Stomach (tissue), 9 donors: Measurements from ENCODE around the gene GCNA. TPM values are rescaled to one million over a fixed set of nuclear protein-coding genes. Genes with fewer than 3 reads are reported as not detected.
A peak's percentile ranks its signal among the peaks of the same experiment; 100 is the strongest.

Experiments
- DNase-seq, 2 donors: peaks; one replicate each; pipeline versions ENCODE4 v3.0.0 to v3.0.0-alpha.2; 2013 to 2019
- H3K27ac ChIP-seq, 5 donors: fragments of 200-600 bp in 4 of 5; sonication (generic) in 4 of 5; one replicate each; pipeline ENCODE4 v1.5.1; 2013 to 2019; ENCODE audit warnings: mild to moderate bottlenecking in 1 of 5, moderate library complexity in 1 of 5
- H3K27me3 ChIP-seq, 3 donors: fragments of 200-600 bp; sonication (generic); one replicate each; pipeline ENCODE4 v1.5.1; 2017 to 2019; ENCODE audit warnings: mixed run types in 1 of 3
- H3K36me3 ChIP-seq, 4 donors: fragments of 200-600 bp; sonication (generic); 1 replicate in 3 of 4; 2 replicates in 1 of 4; pipeline ENCODE4 v1.5.1; 2016 to 2019
- H3K4me1 ChIP-seq, 4 donors: fragments of 200-600 bp; sonication (generic); one replicate each; pipeline ENCODE4 v1.5.1; 2016 to 2019
- H3K4me3 ChIP-seq, 4 donors: fragments of 200-600 bp; sonication (generic) in 3 of 4; one replicate each; pipeline ENCODE4 v1.5.1; 2016 to 2019; ENCODE audit warnings: mild to moderate bottlenecking in 1 of 4
- H3K9me3 ChIP-seq, 4 donors: fragments of 200-600 bp; sonication (generic); one replicate each; pipeline ENCODE4 v1.5.1; 2016 to 2019
- EP300 ChIP-seq: sonication (generic); formaldehyde crosslinking; IDR thresholded peaks from one replicate; pipeline ENCODE4 v1.6.1; 2017; ENCODE audit warnings: antibody characterized with exemption
- POLR2A ChIP-seq, 4 donors: fragments of 450-650 bp; IDR thresholded peaks; one replicate each; pipeline ENCODE4 v1.6.1; 2016; ENCODE audit warnings: antibody characterized with exemption in 4 of 4, control low read depth in 2 of 4, mild to moderate bottlenecking in 1 of 4, moderate library complexity in 1 of 4
- POLR2AphosphoS5 ChIP-seq, 3 donors: sonication (generic); formaldehyde crosslinking; IDR thresholded peaks; one replicate each; pipeline ENCODE4 v1.6.1; 2016; ENCODE audit warnings: antibody characterized with exemption in 3 of 3
- WGBS, 5 donors: extraction: QIAGEN DNeasy Blood & Tissue Kit in 3 of 5; methylation state at CpG; one replicate each; pipeline versions ENCODE4 v1.1.5 to v1.1.7; 2013 to 2018; 5-methylcytosine and 5-hydroxymethylcytosine counted together
- intact Hi-C: fragments of 100-400 bp; cut with DNase I; formaldehyde crosslinking; loops from one replicate; pipeline ENCODE4 v1.15.1; 2023; ENCODE audit warnings: low total_unique reads
- polyA plus RNA-seq, 3 donors: library from polyadenylated mRNA; stranded (reverse); fragments of 200-250 nt; gene quantifications; one replicate each; pipeline ENCODE4 v1.2.3, GENCODE V29; 2013
- total RNA-seq, 5 donors: library from RNA; depleted of rRNA; stranded (reverse); fragments of >200 nt; gene quantifications; one replicate each; pipeline versions ENCODE4 v1.1.0 to v1.2.3, GENCODE V29; 2014 to 2016
- TF ChIP-seq, protein P1 (sequence below), 7 experiments: fragments of 450-650 bp in 4 of 7; fragments of 200-600 bp in 3 of 7; sonication (generic) in 3 of 7; IDR thresholded peaks; one replicate each; pipeline ENCODE4 v1.5.1; 2016 to 2019; ENCODE audit warnings: antibody characterized with exemption in 7 of 7, control low read depth in 2 of 7, mild to moderate bottlenecking in 1 of 7
- donor health status: healthy with polysubstance abuse.
- donor health status: Bipolar disorder and iron deficiency.
- donor health status: healthy.

The GCNA gene
- total and polyA plus RNA-seq, 8 donors = 0.46 to 18.3 (median 2.0) TPM

DNA sequence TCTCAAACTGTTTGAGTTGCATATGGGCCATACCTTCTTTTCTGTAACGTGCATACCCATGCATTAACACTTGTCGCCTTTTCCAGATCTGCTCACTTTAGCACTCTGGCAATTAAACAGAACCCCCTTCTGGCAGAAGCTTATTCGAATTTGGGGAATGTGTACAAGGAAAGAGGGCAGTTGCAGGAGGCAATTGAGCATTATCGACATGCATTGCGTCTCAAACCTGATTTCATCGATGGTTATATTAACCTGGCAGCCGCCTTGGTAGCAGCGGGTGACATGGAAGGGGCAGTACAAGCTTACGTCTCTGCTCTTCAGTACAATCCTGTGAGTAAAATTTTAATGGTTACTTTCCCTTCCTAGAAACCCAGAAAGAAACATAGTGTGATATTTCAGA is 40.5 kb upstream of the GCNA start:
- Histone ChIP-seq H3K36me3 (peaks cover 0 to 7% (median 3%) of the 10 kb centered on the region in 4 donors), H3K4me1 (peaks cover 0 to 75% (median 38%) of the 10 kb centered on the region in 4 donors), H3K27ac (no peak overlapping the region), H3K27me3 (peaks cover 0 to 4% (median 0%) of the 10 kb centered on the region in 3 donors), H3K4me3 (peak overlapping the region in 2 of 4 donors; percentile 13 to 16), H3K9me3 (peaks cover 0 to 15% (median 5%) of the 10 kb centered on the region in 4 donors)
- TF ChIP-seq POLR2A (IDR thresholded peaks at IDR 0.05) = no peak
- no peak for TF ChIP-seq POLR2AphosphoS5 (IDR thresholded peaks at IDR 0.05)
- TF ChIP-seq, protein P1, sequence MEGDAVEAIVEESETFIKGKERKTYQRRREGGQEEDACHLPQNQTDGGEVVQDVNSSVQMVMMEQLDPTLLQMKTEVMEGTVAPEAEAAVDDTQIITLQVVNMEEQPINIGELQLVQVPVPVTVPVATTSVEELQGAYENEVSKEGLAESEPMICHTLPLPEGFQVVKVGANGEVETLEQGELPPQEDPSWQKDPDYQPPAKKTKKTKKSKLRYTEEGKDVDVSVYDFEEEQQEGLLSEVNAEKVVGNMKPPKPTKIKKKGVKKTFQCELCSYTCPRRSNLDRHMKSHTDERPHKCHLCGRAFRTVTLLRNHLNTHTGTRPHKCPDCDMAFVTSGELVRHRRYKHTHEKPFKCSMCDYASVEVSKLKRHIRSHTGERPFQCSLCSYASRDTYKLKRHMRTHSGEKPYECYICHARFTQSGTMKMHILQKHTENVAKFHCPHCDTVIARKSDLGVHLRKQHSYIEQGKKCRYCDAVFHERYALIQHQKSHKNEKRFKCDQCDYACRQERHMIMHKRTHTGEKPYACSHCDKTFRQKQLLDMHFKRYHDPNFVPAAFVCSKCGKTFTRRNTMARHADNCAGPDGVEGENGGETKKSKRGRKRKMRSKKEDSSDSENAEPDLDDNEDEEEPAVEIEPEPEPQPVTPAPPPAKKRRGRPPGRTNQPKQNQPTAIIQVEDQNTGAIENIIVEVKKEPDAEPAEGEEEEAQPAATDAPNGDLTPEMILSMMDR (IDR thresholded peaks at IDR 0.05) = no peak
- no peak for TF ChIP-seq EP300
- WGBS, 5 donors = 61 to 78% (median 68%) methylated on average over 9 of the region's 9 CpGs
- intact Hi-C loops = no loop called here
- no peak for DNase-seq

DNA sequence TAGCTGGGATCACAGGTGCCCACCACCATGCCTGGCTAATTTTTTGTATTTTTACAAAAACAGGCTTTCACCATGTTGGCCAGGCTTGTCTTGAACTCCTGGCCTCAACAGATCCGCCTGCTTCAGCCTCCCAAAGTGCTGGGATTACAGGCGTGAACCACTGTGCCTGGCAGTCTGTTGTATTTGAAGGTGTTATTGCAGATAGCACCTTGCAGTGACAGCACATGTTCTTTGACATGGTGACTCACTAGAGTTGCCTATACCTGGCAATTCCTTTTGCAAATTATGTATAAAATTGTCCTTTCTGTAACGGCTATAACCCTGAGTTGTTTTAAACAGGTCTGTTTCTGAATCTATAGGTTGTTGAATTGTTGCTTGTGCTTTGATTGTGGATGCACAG is 37.4 kb upstream of the GCNA start:
- intact Hi-C loops = no loop called here
- DNase-seq = no peak
- Histone ChIP-seq H3K27ac (peak overlapping the region in 4 of 5 donors; percentile 14 to 51 (median 39)), H3K4me1 (peaks cover 0 to 96% (median 48%) of the 10 kb centered on the region in 4 donors), H3K9me3 (no peaks in the 10 kb centered on the region), H3K27me3 (peaks cover 0 to 4% (median 0%) of the 10 kb centered on the region in 3 donors), H3K4me3 (peak overlapping the region in 2 of 4 donors; percentile 7 to 24), H3K36me3 (peaks cover 0 to 25% (median 10%) of the 10 kb centered on the region in 4 donors)
- 26 to 61% (median 54%) methylated on average over 2 to 3 of the region's 3 CpGs for WGBS, 5 donors
- TF ChIP-seq POLR2AphosphoS5 (IDR thresholded peaks at IDR 0.05) = no peak
- TF ChIP-seq, protein P1 (IDR thresholded peaks at IDR 0.05) = no peak
- no peak for TF ChIP-seq EP300
- TF ChIP-seq POLR2A (IDR thresholded peaks at IDR 0.05) = no peak

DNA sequence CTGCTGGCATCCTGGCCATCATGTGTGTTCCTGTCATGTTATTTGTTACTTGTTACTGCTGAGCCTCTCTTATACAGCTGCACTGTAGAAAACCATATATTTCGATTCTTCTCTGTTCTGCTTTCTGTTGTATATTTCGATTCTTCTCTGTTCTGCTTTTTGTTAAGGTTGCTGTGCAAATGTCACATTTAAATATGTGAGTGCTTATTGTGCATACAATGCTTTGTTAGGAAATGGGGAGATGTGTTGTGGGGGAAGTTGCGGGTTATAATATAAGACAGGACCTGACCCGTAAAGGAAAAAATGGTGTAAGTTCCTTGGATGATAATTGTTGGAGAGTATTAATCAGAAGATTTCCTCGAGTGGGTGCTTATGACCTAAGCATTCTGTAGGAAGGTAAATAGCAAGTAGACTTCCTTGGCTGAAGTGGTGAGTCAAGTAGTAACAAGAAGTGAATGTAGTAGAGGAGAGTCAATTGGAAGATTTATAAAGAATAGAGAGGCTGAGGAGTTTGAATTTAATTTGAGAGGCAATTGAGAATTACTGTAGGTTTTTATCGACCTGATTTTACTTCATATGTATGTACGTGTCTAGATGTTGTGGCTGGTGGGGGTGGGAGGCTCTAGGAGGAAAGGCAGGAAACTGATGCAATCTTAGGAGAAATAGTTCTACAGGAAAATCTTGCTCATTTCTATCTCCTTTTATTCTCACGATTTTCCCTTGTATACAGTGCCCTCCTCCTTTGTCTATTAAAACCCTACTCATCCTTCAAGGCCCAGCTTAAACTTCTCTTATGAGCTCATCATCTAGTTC is 36.8 kb upstream of the GCNA start:
- intact Hi-C loops = no loop called here
- Histone ChIP-seq H3K4me3 (peak overlapping the region in 1 of 4 donors; percentile 7), H3K36me3 (peaks cover 0 to 31% (median 14%) of the 10 kb centered on the region in 4 donors), H3K4me1 (peaks cover 0 to 90% (median 48%) of the 10 kb centered on the region in 4 donors), H3K27me3 (peaks cover 0 to 4% (median 0%) of the 10 kb centered on the region in 3 donors), H3K9me3 (no peaks in the 10 kb centered on the region), H3K27ac (peak overlapping the region in 4 of 5 donors; percentile 19 to 51 (median 39))
- 23 to 55% (median 41%) methylated on average over 8 of the region's 8 CpGs for WGBS, 5 donors
- TF ChIP-seq EP300 (no peak), POLR2A (IDR thresholded peaks at IDR 0.05) (no peak), POLR2AphosphoS5 (IDR thresholded peaks at IDR 0.05) (no peak)
- TF ChIP-seq, protein P1 (IDR thresholded peaks at IDR 0.05) = no peak
- DNase-seq = peak in 1 of 2 donors; percentile 4

DNA sequence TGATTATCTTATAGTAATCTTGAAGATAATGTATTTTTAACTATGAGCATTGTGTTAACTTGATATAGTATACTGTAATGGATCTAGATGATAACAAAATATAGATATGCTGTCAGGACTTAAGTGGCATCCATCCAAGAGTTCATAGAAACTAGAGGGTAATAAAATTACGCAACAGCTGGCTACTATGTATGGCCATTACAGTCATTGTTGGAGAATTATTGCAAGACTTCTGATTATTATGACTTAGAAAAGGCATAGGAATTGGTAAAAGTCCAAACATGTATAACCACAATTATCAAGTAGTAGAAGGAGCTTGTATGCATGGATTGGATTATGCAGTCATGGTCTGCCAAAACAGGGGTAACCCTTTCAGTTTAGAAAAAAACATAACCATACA is 35.8 kb upstream of the GCNA start:
- intact Hi-C loops = no loop called here
- H3K27ac ChIP-seq = peak overlapping the region in 3 of 5 donors; percentile 2 to 51 (median 33)
- WGBS, 5 donors = 47 to 60% (median 54%) methylated on average over 1 of the region's 1 CpG
- no peak for DNase-seq
- peaks cover 7 to 41% (median 24%) of the 10 kb centered on the region in 4 donors for H3K36me3 ChIP-seq
- no peak overlapping the region for H3K4me3 ChIP-seq
- H3K27me3 ChIP-seq = peaks cover 0 to 4% (median 0%) of the 10 kb centered on the region in 3 donors
- H3K4me1 ChIP-seq = peaks cover 0 to 80% (median 46%) of the 10 kb centered on the region in 4 donors
- H3K9me3 ChIP-seq = no peaks in the 10 kb centered on the region
- TF ChIP-seq POLR2AphosphoS5 (IDR thresholded peaks at IDR 0.05) = no peak
- TF ChIP-seq POLR2A (IDR thresholded peaks at IDR 0.05) = no peak
- TF ChIP-seq, protein P1 (IDR thresholded peaks at IDR 0.05) = no peak
- no peak for TF ChIP-seq EP300
